IPS DF 19.7 (cell line): ENCODE data around the gene CERS4.
"Not testable (repeated sequence)": the region's sequence is repeated elsewhere in the genome, so short reads cannot be mapped to it uniquely, and the experiment has no call there.

ENCODE experiments used
- DNase-seq: peaks from one replicate; pipeline ENCODE4 v3.0.0-alpha.2; 2013; ENCODE audit warnings: low read depth, low spot score

CERS4 gene, protein sequence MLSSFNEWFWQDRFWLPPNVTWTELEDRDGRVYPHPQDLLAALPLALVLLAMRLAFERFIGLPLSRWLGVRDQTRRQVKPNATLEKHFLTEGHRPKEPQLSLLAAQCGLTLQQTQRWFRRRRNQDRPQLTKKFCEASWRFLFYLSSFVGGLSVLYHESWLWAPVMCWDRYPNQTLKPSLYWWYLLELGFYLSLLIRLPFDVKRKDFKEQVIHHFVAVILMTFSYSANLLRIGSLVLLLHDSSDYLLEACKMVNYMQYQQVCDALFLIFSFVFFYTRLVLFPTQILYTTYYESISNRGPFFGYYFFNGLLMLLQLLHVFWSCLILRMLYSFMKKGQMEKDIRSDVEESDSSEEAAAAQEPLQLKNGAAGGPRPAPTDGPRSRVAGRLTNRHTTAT

DNA sequence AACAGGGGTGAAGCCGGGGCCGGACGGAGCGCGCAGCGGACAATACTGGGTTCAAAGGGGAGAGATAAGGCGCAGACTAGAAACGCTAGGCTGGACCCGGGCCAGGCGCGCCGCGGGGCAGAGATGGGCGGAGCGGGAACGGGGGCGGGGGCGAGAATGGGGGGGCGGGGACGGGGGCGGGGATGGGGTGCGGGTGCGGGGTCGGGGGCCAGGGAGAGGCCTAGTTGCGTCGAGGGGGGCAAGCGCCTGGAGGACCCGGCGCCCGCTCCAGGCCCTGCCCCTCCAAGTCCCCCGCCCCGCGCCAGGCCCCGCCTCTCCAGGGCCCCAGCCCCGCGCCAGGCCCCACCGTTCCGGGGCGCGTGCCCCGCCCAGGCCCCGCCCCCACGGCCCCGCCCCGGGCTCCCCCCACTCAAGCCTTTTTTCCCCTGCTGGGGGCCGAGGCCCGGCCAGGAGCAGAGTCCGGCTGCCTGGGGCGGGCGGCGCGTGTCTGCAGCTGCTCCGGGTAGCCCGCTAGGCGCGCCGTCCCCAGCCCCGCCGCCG lies at the start of gene CERS4:
TSS of gene CERS4 (plus strand) at position 449 of the 540 bp plus-strand sequence. CDS start 41,707 bp downstream, outside the sequence.
- no peak for DNase-seq

DNA sequence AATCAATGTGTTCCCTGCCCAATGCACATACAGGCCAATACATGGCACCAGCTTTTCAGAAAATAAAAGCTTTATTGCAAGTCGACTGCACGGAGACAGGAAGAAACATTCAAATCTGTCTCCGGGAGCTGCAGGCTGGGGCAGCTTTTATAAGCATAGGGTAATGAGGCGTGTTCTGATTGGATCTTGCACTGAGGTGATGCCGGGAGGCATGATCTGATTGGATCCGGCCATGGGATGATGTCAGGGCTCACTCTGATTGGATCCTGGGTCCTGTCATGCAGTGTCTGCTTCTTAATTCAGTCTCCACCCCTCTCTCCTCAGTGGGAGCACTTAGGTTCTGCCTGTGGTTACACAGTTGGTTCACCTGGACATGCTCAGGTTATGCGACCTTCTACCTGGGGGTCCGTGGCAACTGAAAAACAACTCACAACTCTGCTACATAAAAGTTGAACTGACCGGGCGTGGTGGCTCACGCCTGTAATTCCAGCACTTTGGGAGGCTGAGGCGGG lies 48.0 kb upstream of the CERS4 start:
- DNase-seq, result peak; percentile 82

DNA sequence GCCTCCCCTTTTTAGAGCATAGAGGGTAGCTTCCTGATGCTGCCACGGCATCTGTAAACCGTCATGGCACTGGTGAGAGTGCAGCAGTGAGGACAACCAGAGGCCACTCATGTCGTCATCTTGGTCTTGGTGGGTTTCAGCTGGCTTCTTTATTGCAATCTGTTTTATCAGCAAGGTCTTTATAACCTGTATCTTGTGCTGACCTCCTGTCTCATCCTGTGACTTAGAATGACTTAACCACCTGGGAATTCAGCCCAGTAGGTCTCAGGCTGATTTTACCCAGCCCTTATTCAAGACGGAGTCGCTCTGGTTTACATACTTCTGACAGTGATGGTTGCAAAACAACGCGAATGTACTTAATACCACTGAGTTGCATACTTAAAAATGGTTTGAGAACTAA lies 45.4 kb upstream of the CERS4 start:
- DNase-seq, result no peak

DNA sequence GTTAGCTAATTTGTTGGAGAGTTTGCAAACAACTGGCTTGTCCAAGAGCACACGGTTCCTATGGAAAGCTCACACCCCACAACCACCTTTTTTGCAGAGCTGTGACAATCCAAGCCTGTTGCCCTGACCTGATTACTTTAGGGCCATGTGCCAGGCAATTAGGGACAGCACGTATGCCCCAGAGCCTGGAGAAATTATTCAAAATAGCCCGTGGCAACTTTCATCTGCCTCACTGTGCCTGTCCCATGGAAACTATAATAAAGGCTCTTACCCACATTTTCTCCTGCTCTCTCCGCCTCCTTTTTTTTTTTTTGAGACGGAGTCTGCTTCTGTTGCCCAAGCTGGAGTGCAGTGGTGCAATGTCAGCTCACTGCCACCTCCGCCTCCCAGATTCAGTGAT lies 41.2 kb upstream of the CERS4 start:
- no peak for DNase-seq

DNA sequence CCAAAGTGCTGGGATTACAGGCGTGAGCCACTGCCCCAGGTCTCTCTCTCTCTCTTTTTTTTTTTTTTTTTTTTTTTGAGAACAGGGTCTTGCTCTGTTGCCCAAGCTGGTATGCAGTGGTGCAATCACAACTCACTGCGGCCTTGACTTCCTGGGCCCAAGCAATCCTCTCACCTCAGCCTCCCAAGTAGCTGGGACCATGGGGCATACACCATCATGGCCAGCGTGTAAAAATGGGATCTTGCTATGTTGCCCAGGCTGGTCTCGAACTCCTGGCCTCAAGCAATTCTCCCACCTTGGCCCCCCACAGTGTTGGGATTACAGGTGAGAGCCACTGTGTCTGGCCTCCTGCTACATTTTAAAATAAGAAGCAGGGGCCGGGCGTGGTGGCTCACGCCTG lies 40.6 kb upstream of the CERS4 start:
- DNase-seq, result no peak

DNA sequence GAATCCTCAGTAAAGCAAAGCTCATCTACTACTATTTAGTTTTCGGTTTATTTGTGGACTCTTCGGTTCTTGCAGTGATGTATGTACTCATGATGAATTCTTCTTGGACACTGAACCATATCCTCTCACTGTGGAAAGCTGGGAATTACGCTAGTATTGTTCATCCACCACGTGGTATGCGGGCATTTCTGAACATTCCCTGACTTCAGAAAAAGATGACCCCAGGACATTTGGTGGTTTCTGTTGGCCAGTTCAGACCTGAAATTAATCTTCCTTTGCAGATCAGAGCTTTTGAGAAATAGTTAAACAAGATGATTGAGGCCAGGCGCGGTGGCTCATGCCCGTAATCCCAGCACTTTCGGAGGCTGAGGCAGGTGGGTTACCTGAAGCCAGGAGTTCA lies 34.5 kb upstream of the CERS4 start:
- no peak for DNase-seq

DNA sequence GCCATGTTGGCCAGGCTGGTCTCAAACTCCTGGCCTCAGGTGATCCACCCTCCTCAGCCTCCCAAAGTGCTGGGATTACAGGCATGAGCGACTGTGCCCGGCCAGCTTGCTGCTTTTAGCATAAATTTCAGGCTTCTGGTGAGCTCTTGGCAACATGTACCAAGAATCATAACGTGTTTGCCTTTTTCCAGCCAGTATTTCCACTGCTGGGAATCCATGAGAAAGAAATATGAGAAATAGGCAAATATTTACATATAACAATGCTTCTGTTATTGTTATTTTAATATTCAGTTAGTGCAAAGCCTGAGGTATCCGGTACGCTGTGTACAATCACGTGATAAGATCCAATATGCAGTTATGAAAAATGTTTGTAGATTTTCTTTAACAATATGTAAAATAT lies 29.2 kb upstream of the CERS4 start:
- no peak for DNase-seq

DNA sequence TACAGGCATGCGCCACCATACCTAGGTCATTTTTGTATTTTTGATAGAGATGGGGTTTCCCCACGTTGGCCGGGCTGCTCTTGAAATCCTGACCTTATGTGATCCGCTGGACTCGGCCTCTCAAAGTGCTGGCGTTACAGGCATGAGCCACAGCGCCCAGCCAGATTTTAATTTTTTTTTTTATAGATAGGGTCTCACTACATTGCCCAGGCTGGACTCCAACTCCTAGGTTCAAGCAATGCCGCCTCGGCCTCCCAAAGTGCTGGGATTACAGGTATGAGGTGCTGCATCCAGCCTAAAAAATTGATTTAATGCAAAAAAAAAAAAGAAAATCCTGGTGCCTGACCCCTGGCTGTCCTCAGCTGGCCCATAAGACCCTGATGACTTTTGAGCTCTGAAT lies 24.9 kb upstream of the CERS4 start:
- DNase-seq, result no peak

DNA sequence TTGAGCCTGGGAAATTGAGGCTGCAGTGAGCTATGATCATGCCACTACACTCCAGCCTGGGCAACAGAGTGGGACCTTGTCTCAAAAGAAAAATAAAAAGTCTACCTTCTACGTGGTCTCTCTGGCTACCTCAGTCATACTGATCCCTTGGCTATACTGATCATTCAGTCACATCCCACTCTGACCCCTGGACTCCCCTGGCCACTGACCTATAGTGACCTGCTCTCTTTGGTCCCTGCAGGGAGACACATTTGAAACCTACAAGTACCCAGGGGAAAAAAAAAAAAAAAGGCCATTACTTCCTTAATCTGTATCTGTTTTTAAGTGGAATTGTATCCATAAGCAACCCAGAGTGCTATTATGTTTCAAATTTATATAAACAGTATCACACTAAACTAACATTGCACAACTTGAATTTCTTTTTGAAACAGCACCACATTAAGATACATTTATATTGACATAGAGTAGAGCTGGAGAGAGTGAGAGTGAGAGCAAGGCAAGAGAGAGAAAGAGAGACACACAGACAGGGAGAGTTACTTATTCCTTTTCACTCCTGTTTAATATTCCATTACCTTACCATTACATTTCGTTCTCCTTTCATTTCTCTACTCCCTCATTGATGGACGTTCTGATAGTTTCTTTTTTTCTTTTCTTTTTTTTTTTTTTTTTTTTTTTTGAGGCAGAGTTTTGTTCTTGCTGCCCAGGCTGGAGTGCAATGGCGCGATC lies 23.7 kb upstream of the CERS4 start:
- DNase-seq, result no peak

DNA sequence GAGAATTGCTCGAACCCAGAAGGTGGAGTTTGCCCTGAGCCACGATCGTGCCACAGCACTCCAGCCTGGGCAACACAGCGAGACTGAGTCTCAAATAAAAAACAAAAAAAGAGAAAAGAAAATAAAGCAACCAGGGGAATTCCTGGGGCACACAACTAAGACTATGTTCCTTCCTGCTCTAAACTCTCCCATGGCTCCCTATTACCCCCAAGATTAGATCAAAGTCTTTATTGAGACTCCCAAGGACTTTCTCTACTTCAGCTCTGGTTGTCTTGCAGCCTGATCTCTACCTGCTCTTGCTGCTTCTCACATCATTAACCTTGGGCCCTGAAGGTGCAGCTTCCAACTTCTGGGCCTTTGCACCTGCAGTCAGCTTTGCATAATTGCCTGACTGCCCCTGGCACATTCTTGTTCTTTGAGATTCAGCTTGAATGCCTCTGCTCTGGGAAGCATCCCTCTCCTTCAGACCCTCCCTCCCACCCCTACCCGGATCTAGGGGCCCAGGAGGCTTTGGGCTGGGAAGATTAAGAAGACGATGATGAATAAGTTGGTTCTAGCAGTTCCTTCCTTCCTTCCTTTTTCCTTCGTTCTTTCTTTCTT lies 16.8 kb upstream of the CERS4 start:
- no peak for DNase-seq

DNA sequence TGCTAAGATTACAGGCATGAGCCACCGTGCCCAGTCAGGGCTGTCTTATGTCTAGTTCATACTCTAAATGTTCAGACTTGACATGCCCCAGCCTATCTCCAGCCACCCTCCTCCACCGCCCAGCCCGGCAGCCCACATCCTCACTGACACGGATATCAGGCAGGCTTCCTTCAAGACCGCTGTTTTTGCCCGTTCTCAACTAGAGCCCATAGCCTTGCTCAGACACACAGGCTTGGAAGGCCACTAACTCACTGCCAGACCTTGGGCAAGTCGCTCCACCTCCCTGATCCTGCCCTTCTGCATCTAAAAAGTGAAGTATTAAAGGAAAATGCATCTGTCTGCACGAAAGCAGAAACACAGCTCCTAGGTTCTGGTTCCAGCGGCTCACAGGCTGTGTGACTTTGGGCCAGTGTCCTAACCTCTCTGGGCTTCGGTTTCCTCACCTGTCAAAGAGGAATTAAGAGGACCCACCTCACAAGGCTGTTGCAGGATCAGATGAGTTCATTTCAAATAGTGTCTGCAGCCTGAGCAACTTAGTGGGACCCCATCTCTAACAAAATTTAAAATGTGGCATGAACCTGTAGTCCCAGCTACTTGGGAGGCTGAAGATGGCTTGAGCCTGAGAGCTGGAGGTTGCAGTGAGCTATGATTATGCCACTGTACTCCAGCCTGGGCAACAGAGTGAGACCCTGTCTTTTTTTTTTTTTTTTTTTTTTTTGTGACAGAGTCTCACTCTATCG lies 14.5 kb upstream of the CERS4 start:
- DNase-seq, result no peak

DNA sequence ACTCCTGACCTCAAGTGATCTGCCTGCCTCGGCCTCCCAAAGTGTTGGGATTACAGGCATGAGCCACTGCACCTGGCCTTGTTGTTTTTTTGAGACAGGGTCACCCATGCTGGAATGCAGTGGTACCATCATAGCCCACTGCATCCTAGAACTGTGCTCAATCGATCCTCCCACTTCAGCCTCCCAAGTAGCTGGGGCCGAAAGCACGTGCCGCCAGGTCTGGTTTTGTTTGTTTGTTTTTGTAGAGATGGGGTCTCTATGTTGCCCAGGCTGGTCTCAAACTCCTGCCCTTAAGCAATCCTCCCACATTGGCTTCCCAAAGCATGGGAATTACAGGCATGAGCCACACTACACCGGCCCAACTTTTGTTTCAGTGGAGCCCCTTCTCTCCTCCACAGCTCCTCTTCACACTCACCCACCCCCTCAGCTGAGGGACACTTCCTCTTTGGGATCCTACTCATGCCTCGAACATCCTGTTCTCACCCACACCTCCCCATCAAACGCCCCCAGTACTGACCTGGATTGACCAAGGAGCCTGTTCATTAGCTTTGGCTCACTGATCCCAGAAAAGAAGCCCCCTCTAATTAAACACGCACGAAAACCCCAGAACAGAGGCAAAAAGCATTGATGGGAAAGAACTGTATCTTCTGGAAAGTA lies 12.8 kb upstream of the CERS4 start:
- no peak for DNase-seq

DNA sequence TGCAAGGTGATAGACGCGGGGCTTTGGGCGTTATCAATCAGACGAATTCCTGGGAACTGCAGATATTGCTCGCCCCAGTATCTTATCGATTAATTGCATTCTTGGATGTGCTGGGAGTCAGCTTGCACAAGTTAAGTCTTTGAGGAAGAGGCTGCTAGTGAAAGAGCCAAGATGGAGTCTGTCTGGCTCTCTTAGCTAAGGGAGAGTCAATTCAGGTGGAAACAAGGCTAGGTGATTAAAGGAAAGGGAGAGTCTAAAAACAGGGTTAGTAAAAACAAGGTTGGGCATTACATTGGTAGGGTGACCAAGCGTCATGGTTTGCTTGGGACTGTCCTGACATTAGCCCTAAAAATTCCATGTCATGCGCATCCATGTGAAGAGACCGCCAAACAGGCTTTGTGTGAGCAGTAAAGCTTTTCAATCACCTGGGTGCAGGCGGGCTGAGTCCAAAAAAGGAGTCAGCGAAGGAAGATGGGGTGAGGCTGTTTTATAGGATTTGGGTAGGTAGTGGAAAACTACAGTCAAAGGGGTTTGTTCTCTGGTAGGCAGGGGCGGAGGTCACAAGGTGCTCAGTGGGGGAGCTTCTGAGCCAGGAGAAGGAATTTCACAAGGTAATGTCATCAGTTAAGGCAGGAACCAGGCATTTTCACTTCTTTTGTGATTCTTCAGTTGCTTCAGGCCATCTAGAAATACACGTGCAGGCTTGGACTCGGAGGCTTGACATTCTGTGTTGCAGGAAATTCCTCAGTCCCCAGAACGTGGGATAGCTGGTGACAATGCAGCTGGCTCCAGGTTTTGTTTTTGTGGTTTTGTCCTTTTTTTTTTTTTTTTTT lies 5.7 kb upstream of the CERS4 start:
- not testable (repeated sequence) for DNase-seq

DNA sequence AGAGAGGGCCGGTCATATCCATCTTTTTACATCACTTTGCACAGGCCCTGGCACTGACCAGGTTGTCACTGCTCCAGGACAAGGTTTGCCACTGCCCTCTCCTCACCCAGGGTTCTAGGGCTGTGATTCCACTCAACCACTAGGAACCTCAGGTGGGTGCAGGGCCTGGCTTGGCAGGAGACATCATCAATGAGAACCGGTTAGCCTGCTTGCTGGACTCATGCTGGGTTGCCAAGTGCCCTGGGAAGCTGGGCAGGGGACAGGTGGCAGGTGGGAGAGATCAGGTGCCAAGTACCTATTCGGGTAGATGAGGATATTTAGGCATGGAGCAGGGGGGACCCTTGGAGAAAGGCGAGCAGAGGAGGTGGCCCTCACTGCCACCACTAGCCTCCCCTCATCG lies 4.2 kb upstream of the CERS4 start:
- DNase-seq, result no peak

DNA sequence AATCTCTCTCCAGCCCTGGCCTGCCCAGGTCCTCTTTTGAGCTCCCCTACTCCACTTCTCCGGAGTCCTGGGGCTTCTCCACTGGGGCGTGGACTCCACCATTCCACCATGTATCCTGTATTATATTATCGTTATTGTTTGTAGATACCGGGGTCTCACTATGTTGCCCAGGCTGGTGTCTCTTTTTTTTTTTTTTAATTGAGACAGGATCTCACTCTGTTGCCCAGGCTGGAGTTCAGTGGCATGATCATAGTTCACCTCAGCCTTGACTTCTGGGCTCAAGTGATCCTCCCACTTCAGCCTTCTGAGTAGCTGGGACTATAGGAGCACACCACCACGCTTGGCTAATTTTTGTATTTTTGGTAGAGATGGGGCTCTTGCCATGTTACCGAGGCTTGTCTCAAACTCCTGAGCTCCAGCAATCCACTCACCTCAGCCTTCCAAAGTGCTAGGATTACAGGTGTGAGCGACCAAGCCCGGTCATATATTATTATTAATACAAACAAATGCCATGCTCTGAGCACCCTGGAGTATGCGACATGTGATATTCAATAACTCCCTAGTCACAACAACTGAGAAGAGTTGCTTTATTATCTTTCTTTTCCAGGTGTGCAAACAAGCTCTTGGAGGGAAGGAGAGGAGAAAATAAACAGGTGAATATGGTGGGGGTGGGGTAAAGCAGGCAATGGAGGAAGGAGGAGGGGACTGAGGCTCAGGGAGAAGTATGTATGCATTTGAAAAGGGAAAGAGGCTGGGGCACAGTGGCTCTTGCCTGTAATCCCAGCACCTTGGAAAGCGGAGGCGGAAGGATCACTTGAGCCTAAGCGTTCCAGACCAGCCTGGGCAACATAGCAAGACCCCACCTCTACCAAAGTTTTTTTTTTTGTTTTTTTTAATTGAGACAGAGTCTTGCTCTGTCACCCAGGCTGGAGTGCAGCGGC lies 2.8 kb upstream of the CERS4 start:
- no peak for DNase-seq

DNA sequence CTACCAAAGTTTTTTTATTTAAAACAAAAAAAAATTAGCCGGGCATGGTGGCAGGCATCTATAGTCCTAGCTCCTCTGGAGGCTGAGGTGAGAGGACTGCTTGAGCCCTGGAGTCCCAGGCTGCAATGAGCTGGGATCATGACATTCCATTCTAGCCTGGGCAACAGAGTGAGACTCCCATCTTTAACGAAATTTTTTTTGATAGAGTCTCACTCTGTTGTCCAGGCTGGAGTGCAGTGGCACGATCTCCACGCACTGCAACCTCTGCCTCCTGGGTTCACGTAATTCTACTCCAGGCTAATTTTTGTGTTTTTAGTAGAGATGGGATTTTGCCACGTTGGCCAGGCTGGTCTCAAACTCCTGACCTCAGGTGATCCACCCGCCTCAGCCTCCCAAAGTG lies 1.8 kb upstream of the CERS4 start:
- not testable (repeated sequence) for DNase-seq

DNA sequence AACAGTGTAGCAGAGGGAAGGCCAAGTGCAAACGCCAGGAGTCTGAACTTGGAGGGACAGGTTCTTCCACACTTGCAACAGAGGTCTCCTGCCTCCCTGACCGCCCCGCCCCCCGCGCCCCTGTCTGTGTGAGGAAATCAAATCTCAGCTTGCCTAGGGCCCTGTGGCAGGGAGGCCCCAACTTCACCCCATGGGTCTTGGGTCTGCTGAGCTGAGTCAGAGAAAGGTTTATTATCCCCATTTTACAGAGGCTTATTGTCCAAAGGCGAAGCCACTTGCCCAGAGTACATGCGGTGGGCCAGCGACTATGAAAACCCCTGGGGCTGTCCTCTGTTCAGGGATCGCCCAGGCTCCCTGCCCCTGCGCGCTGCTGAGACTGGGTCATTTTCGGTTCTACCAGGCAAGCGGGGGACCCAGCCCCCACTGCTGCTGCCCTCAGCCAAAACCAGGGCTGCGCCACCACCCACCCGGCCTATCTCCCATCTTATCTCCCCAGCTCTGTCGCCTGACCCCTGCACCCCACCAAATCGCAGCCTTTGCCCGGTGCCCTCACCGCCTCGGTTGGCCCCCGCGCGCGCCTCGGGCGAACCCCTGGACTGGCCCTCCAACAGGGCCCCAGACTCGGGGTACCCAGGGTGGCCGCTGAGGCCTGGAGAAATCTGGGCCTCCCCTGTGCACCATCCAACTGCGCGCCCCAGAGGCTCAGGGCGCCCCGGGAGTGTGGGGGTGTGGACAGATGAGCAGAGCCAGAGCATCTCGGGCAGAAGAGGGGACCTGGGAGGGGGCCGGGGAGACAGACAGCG lies 850 bp upstream of the CERS4 start:
- DNase-seq, result no peak
